ENCODE data around the gene TRIM72.
A peak's percentile ranks its signal among the peaks of the same experiment; 100 is the strongest.
"Not testable (repeated sequence)": the region's sequence is repeated elsewhere in the genome, so short reads cannot be mapped to it uniquely, and the experiment has no call there.

TRIM72 gene

GRCh38 chr16:31213877-31214707, at the start of gene TRIM72:
Gene TRIM72 (plus strand): TSS chr16:31214119. CDS start chr16:31214739, 620 bp downstream.
- DNase-seq = no peak
- in situ Hi-C loops (cut with HindIII; ENCODE audit: low pct_ligation_motif_present, low pct_unique_long_range_greater_than_20kb, low sequenced_read_pairs) = no loop called here

- DNase-seq = no peak
- in situ Hi-C loops (cut with HindIII; ENCODE audit: low pct_ligation_motif_present, low pct_unique_long_range_greater_than_20kb, low sequenced_read_pairs) = no loop called here
These were observed 46.6 kb upstream of the TRIM72 start for GRCh38 chr16:31167315-31167714.

GRCh38 chr16:31168848-31169247, 45.1 kb upstream of the TRIM72 start:
- DNase-seq = no peak
- in situ Hi-C loops (cut with HindIII; ENCODE audit: low pct_ligation_motif_present, low pct_unique_long_range_greater_than_20kb, low sequenced_read_pairs) = no loop called here

- DNase-seq; in situ Hi-C loops (cut with HindIII; ENCODE audit: low pct_ligation_motif_present, low pct_unique_long_range_greater_than_20kb, low sequenced_read_pairs): not testable (repeated sequence)
These were observed 43.9 kb upstream of the TRIM72 start for GRCh38 chr16:31170048-31170447.

- peak; percentile 100 for DNase-seq
- in situ Hi-C loops (cut with HindIII; ENCODE audit: low pct_ligation_motif_present, low pct_unique_long_range_greater_than_20kb, low sequenced_read_pairs) = no loop called here
These were observed 36.8 kb upstream of the TRIM72 start for GRCh38 chr16:31177136-31177535.

GRCh38 chr16:31179219-31179746, 34.6 kb upstream of the TRIM72 start:
- in situ Hi-C loops (cut with HindIII; ENCODE audit: low pct_ligation_motif_present, low pct_unique_long_range_greater_than_20kb, low sequenced_read_pairs) = no loop called here
- no peak for DNase-seq

GRCh38 chr16:31179747-31180459, 34.0 kb upstream of the TRIM72 start, which contains the start of gene FUS:
Gene FUS (plus strand): TSS chr16:31180139. CDS start chr16:31180215, 76 bp downstream.
- peak; percentile 93 for DNase-seq
- in situ Hi-C loops (cut with HindIII; ENCODE audit: low pct_ligation_motif_present, low pct_unique_long_range_greater_than_20kb, low sequenced_read_pairs) = no loop called here

GRCh38 chr16:31181102-31181830, 32.7 kb upstream of the TRIM72 start:
- peak; percentile 58 for DNase-seq
- in situ Hi-C loops (cut with HindIII; ENCODE audit: low pct_ligation_motif_present, low pct_unique_long_range_greater_than_20kb, low sequenced_read_pairs) = no loop called here

- in situ Hi-C loops (cut with HindIII; ENCODE audit: low pct_ligation_motif_present, low pct_unique_long_range_greater_than_20kb, low sequenced_read_pairs) = no loop called here
- no peak for DNase-seq
These were observed 31.5 kb upstream of the TRIM72 start for GRCh38 chr16:31182391-31182790.

GRCh38 chr16:31183432-31184428, 30.2 kb upstream of the TRIM72 start:
- no peak for DNase-seq
- in situ Hi-C loops (cut with HindIII; ENCODE audit: low pct_ligation_motif_present, low pct_unique_long_range_greater_than_20kb, low sequenced_read_pairs) = no loop called here

GRCh38 chr16:31184888-31185287, 29.0 kb upstream of the TRIM72 start:
- no peak for DNase-seq
- in situ Hi-C loops (cut with HindIII; ENCODE audit: low pct_ligation_motif_present, low pct_unique_long_range_greater_than_20kb, low sequenced_read_pairs) = no loop called here

- no peak for DNase-seq
- in situ Hi-C loops (cut with HindIII; ENCODE audit: low pct_ligation_motif_present, low pct_unique_long_range_greater_than_20kb, low sequenced_read_pairs) = no loop called here
These were observed 28.6 kb upstream of the TRIM72 start for GRCh38 chr16:31185339-31185738.

GRCh38 chr16:31186176-31186575, 27.7 kb upstream of the TRIM72 start:
- no peak for DNase-seq
- in situ Hi-C loops (cut with HindIII; ENCODE audit: low pct_ligation_motif_present, low pct_unique_long_range_greater_than_20kb, low sequenced_read_pairs) = no loop called here

- in situ Hi-C loops (cut with HindIII; ENCODE audit: low pct_ligation_motif_present, low pct_unique_long_range_greater_than_20kb, low sequenced_read_pairs) = no loop called here
- DNase-seq = no peak
These were observed 26.8 kb upstream of the TRIM72 start for GRCh38 chr16:31186930-31187807.

GRCh38 chr16:31187808-31188189, 26.1 kb upstream of the TRIM72 start:
- no peak for DNase-seq
- in situ Hi-C loops (cut with HindIII; ENCODE audit: low pct_ligation_motif_present, low pct_unique_long_range_greater_than_20kb, low sequenced_read_pairs) = no loop called here

- no peak for DNase-seq
- in situ Hi-C loops (cut with HindIII; ENCODE audit: low pct_ligation_motif_present, low pct_unique_long_range_greater_than_20kb, low sequenced_read_pairs) = no loop called here
These were observed 25.2 kb upstream of the TRIM72 start for GRCh38 chr16:31188450-31189411.

Data from ACHN (cell line).